SK-N-SH treated with all-trans-retinoic acid at 6 μM for 48 hours (cell line): ENCODE measurements around the gene ST6GALNAC6.

Experiments
- ATAC-seq: fragments of 200-7000 bp; cut with Tn5 transposase; 3 replicates; pipeline ENCODE4 v1.9.1; 2020; ENCODE audit warnings: mild to moderate bottlenecking, moderate library complexity
- ARNTL ChIP-seq: fragments of 450-650 bp; formaldehyde crosslinking; IDR thresholded peaks from 2 replicates; pipeline ENCODE4 v1.5.0; 2020; ENCODE audit warnings: low read depth, mild to moderate bottlenecking, moderate library complexity, borderline replicate concordance
- BACH2 ChIP-seq: fragments of 250-450 bp; sonication (Bioruptor Pico); IDR thresholded peaks from 2 replicates; pipeline ENCODE4 v1.9.0; 2021; ENCODE audit warnings: mild to moderate bottlenecking, borderline replicate concordance
- CSDC2 ChIP-seq: fragments of 250-450 bp; sonication (Bioruptor Pico); IDR thresholded peaks from 2 replicates; pipeline ENCODE4 v1.5.0; 2020; ENCODE audit warnings: mild to moderate bottlenecking, moderate library complexity
- CSRNP3 ChIP-seq: fragments of 250-450 bp; sonication (Bioruptor Pico); IDR thresholded peaks from 2 replicates; pipeline ENCODE4 v1.5.1; 2021; ENCODE audit warnings: mild to moderate bottlenecking, moderate library complexity
- ESRRG ChIP-seq: fragments of 250-450 bp; sonication (Bioruptor Pico); IDR thresholded peaks from 2 replicates; pipeline ENCODE4 v1.6.1; 2021; ENCODE audit warnings: mild to moderate bottlenecking
- GLIS3 ChIP-seq: fragments of 250-450 bp; sonication (Bioruptor Pico); IDR thresholded peaks from 2 replicates; pipeline ENCODE4 v1.5.0; 2020; ENCODE audit warnings: mild to moderate bottlenecking, moderate library complexity
- ISL1 ChIP-seq: fragments of 250-450 bp; sonication (Bioruptor Pico); IDR thresholded peaks from 2 replicates; pipeline ENCODE4 v2.1.2; 2022; ENCODE audit warnings: mild to moderate bottlenecking, moderate library complexity
- OSR1 ChIP-seq: fragments of 250-450 bp; sonication (Bioruptor Pico); IDR thresholded peaks from 2 replicates; pipeline ENCODE4 v1.8.0; 2022; ENCODE audit warnings: moderate library complexity, mild to moderate bottlenecking, inconsistent platforms
- PATZ1 ChIP-seq: fragments of 250-450 bp; sonication (Bioruptor Pico); IDR thresholded peaks from 2 replicates; pipeline ENCODE4 v1.8.0; 2020; ENCODE audit warnings: mild to moderate bottlenecking, moderate library complexity, borderline replicate concordance
- POU6F1 ChIP-seq: fragments of 250-450 bp; sonication (Bioruptor Pico); IDR thresholded peaks from 2 replicates; pipeline ENCODE4 v1.8.0; 2021; ENCODE audit warnings: low read depth, mild to moderate bottlenecking, moderate library complexity, borderline replicate concordance
- PPARA ChIP-seq: fragments of 250-450 bp; sonication (Bioruptor Pico); IDR thresholded peaks from 2 replicates; pipeline ENCODE4 v1.5.0; 2020; ENCODE audit warnings: mild to moderate bottlenecking, borderline replicate concordance
- RARB ChIP-seq: fragments of 250-450 bp; sonication (Bioruptor Pico); IDR thresholded peaks from 2 replicates; pipeline ENCODE4 v1.8.0; 2021; ENCODE audit warnings: mild to moderate bottlenecking, moderate library complexity
- SNAI2 ChIP-seq: fragments of 250-450 bp; sonication (Bioruptor Pico); IDR thresholded peaks from 2 replicates; pipeline ENCODE4 v1.5.0; 2020; ENCODE audit warnings: mild to moderate bottlenecking, moderate library complexity
- TCF4 ChIP-seq: fragments of 250-450 bp; sonication (Bioruptor Pico); IDR thresholded peaks from 2 replicates; pipeline ENCODE4 v1.8.0; 2021; ENCODE audit warnings: mild to moderate bottlenecking, moderate library complexity, borderline replicate concordance
- TOX ChIP-seq: fragments of 250-450 bp; sonication (Bioruptor Pico); IDR thresholded peaks from 2 replicates; pipeline ENCODE4 v1.8.0; 2021; ENCODE audit warnings: mild to moderate bottlenecking, moderate library complexity, borderline replicate concordance
- TSHZ2 ChIP-seq: fragments of 250-450 bp; sonication (Bioruptor Pico); IDR thresholded peaks from 2 replicates; pipeline ENCODE4 v1.5.0; 2020; ENCODE audit warnings: mild to moderate bottlenecking, moderate library complexity
- ZC3H10 ChIP-seq: fragments of 250-450 bp; sonication (Bioruptor Pico); IDR thresholded peaks from 2 replicates; pipeline ENCODE4 v1.5.1; 2021; ENCODE audit warnings: mild to moderate bottlenecking, moderate library complexity
- ZFP3 ChIP-seq: fragments of 250-450 bp; sonication (Bioruptor Pico); IDR thresholded peaks from 2 replicates; pipeline ENCODE4 v1.5.0; 2020; ENCODE audit warnings: mild to moderate bottlenecking, moderate library complexity
- ZNF565 ChIP-seq: fragments of 450-650 bp; formaldehyde crosslinking; conservative IDR thresholded peaks from 2 replicates; pipeline ENCODE4 v1.5.0; 2020; ENCODE audit warnings: low read depth, mild to moderate bottlenecking, moderate library complexity
- ZNF70 ChIP-seq: fragments of 450-650 bp; formaldehyde crosslinking; IDR thresholded peaks from 2 replicates; pipeline ENCODE4 v1.5.0; 2020; ENCODE audit warnings: mild to moderate bottlenecking, moderate library complexity
- ZNF8 ChIP-seq: fragments of 450-650 bp; formaldehyde crosslinking; IDR thresholded peaks from 2 replicates; pipeline ENCODE4 v1.5.0; 2020; ENCODE audit warnings: mild to moderate bottlenecking, moderate library complexity
- TF ChIP-seq, protein P1 (sequence below): fragments of 250-450 bp; sonication (Bioruptor Pico); IDR thresholded peaks from 2 replicates; pipeline ENCODE4 v1.5.1; 2020; ENCODE audit warnings: low read depth, mild to moderate bottlenecking, moderate library complexity

Gene ST6GALNAC6

DNA sequence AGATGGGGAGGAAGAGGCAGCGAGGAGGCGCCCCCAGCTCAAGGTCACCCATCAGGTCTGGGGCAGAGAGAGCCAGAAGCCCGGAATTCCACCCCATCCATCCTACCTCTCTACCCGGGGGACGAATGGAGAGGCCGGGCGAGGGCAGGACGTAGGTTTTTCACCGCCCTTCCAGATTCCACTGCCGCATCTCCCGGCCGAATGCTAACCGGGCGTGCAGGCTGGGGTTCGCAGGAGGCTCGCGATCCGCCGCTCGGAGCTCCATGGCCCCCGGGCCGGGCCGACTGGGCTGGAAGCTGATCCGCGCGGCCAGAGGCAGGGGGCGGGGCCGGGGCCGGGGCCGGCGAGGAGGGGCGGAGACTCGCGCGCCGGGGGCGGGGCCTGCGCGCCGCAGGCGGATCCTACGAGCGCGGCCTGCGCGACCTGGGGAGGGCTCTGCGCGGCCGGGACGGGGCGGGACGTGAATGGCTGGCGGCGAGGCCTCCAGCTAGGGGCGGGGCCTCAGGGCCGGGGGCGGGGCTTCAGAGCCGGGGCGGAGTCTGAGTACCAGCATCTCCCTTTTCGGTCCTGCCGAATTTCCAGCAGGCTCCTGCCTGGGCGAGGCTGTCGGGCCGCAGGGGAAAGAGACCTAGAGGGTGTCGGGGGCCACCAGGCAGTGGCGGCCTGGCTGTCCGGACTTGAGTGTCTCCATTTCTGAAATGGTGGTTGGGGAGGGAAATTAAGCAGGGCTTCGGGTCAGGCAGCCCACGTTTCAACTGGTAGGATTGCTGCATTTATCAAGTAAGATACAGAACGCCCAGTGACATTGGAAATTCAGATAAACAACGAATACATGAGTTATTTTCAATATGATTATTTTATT lies 17.5 kb upstream of the ST6GALNAC6 start, which contains the start of gene ST6GALNAC4:
TSS of gene ST6GALNAC4 (minus strand) at position 322 of the 862 bp plus-strand sequence. CDS start 622 bp downstream, outside the sequence.
- TF ChIP-seq ZNF70 (CRISPR knock-in tag) = no peak
- TF ChIP-seq POU6F1 = no peak
- no peak for TF ChIP-seq CSDC2
- TF ChIP-seq OSR1 (CRISPR knock-in tag) = no peak
- no peak for TF ChIP-seq CSRNP3
- no peak for TF ChIP-seq TCF4 (CRISPR knock-in tag)
- no peak for TF ChIP-seq TOX (CRISPR knock-in tag)
- TF ChIP-seq ESRRG (CRISPR knock-in tag) = no peak
- TF ChIP-seq ZC3H10 (CRISPR knock-in tag) = no peak
- no peak for TF ChIP-seq ZNF8
- TF ChIP-seq ZNF565 = no peak
- TF ChIP-seq, protein P1, sequence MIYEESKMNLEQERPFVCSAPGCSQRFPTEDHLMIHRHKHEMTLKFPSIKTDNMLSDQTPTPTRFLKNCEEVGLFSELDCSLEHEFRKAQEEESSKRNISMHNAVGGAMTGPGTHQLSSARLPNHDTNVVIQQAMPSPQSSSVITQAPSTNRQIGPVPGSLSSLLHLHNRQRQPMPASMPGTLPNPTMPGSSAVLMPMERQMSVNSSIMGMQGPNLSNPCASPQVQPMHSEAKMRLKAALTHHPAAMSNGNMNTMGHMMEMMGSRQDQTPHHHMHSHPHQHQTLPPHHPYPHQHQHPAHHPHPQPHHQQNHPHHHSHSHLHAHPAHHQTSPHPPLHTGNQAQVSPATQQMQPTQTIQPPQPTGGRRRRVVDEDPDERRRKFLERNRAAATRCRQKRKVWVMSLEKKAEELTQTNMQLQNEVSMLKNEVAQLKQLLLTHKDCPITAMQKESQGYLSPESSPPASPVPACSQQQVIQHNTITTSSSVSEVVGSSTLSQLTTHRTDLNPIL (CRISPR knock-in tag) = no peak
- no peak for TF ChIP-seq GLIS3 (CRISPR knock-in tag)
- no peak for TF ChIP-seq SNAI2 (CRISPR knock-in tag)
- ATAC-seq = peak; percentile 80

DNA sequence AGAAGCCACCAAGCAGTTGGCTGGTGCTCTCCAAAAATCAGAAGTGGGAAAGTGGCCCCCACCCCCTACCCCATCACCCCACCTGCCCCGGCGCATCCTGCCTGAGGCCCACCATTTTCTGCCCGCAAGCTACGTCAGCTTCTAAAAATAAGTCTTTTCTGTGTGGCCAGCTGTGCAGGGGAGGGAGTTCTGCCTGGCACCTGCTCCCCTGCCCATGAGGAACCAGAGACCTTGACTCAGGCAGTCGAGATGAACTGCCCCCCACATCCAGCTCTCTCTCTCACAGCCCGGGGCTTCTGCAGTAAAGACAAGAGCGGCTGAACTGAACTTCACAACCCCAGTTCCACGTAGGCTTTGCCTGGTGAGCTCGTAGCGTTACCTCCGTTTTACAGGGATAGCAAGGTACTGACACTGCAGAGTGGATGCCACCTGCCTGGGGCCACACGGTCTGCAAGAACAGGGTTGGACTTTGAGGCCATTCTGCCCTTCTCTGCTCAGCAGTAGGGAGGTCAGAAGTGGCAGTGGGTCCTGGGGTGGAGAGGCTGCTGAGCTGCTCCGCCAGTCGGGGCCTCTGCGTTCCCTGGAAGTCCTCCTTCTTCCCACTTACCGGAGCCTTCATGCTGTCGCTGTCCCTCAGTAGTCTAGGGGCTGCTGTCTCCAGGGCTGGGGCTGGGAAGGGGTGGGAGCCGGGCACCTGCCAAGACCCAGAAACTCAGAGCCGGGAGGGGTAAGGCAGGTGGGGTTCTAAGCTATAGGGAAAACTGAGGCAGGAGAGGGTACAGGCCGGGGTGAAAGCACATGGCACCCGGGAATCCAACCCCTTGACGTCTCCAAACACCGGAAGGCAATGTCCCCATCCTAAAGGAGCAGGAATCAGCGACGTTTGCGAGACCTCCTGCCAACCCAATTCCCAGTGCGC lies 16.7 kb upstream of the ST6GALNAC6 start:
- TF ChIP-seq ZNF565 (no peak), GLIS3 (CRISPR knock-in tag) (no peak), ZNF70 (CRISPR knock-in tag) (no peak), SNAI2 (CRISPR knock-in tag) (no peak), RARB (no peak), ZFP3 (CRISPR knock-in tag) (no peak), CSDC2 (no peak), BACH2 (no peak), ZNF8 (no peak), OSR1 (CRISPR knock-in tag) (no peak), PPARA (no peak), TSHZ2 (CRISPR knock-in tag) (no peak), TCF4 (CRISPR knock-in tag) (no peak), ISL1 (CRISPR knock-in tag) (no peak), TOX (CRISPR knock-in tag) (no peak), ESRRG (CRISPR knock-in tag) (no peak), PATZ1 (CRISPR knock-in tag) (no peak), ARNTL (CRISPR knock-in tag) (no peak), CSRNP3 (no peak)
- peak; percentile 1; the same call in 2 of the 3 replicates for ATAC-seq
